HepG2 (cell line): ENCODE measurements around the gene RPAP3. TPM values are rescaled to one million over a fixed set of nuclear protein-coding genes. Genes with fewer than 3 reads are reported as not detected.
A peak's percentile ranks its signal among the peaks of the same experiment; 100 is the strongest.

Source experiments
- DNMT3B ChIP-seq: conservative IDR thresholded peaks from 2 replicates; pipeline ENCODE4 v1.6.1; 2016; ENCODE audit warnings: missing biosample characterization, control low read depth
- HES4 ChIP-seq: sonication (generic); formaldehyde crosslinking; IDR thresholded peaks from 2 replicates; pipeline ENCODE4 v1.9.0; 2021; ENCODE audit warnings: mild to moderate bottlenecking, missing genetic modification reagents, borderline replicate concordance
- ISL2 ChIP-seq: sonication (generic); formaldehyde crosslinking; IDR thresholded peaks from 2 replicates; pipeline ENCODE4 v1.5.0; 2020; ENCODE audit warnings: missing genetic modification reagents
- PPARG ChIP-seq: conservative IDR thresholded peaks from 2 replicates; pipeline ENCODE4 v1.6.1; 2016; ENCODE audit warnings: missing biosample characterization, missing genetic modification reagents
- RERE ChIP-seq: IDR thresholded peaks from 2 replicates; pipeline ENCODE4 v1.6.1; 2016; ENCODE audit warnings: low read depth, missing genetic modification reagents, missing compliant biosample characterization
- SUZ12 ChIP-seq: fragments of 150-350 bp; IDR thresholded peaks from 2 replicates; pipeline ENCODE4 v1.6.1; 2014; ENCODE audit warnings: low read depth, low read length
- ZBTB34 ChIP-seq: sonication (generic); formaldehyde crosslinking; IDR thresholded peaks from 2 replicates; pipeline ENCODE4 v1.8.0; 2022; ENCODE audit warnings: mild to moderate bottlenecking, missing genetic modification reagents
- ZBTB42 ChIP-seq: sonication (generic); formaldehyde crosslinking; IDR thresholded peaks from 2 replicates; pipeline ENCODE4 v1.5.0; 2020; ENCODE audit warnings: mild to moderate bottlenecking, missing genetic modification reagents
- ZC3H13 ChIP-seq: sonication (generic); formaldehyde crosslinking; IDR thresholded peaks from 2 replicates; pipeline ENCODE4 v1.8.1; 2023; ENCODE audit warnings: mild to moderate bottlenecking, missing genetic modification reagents, moderate library complexity
- ZFP36L1 ChIP-seq: sonication (generic); formaldehyde crosslinking; IDR thresholded peaks from 2 replicates; pipeline ENCODE4 v1.8.0; 2022; ENCODE audit warnings: mild to moderate bottlenecking, missing genetic modification reagents, moderate library complexity
- ZNF18 ChIP-seq: sonication (generic); formaldehyde crosslinking; IDR thresholded peaks from 2 replicates; pipeline ENCODE4 v1.8.0; 2022; ENCODE audit warnings: mild to moderate bottlenecking, missing genetic modification reagents; ENCODE audit not compliant: insufficient replicate concordance
- ZNF326 ChIP-seq: sonication (generic); formaldehyde crosslinking; IDR thresholded peaks from 2 replicates; pipeline ENCODE4 v1.4.0; 2020; ENCODE audit warnings: missing genetic modification reagents, borderline replicate concordance
- ZNF33A ChIP-seq: sonication (generic); formaldehyde crosslinking; IDR thresholded peaks from 2 replicates; pipeline ENCODE4 v1.5.1; 2020; ENCODE audit warnings: missing genetic modification reagents, mild to moderate bottlenecking, moderate library complexity, borderline replicate concordance
- ZNF710 ChIP-seq: sonication (generic); formaldehyde crosslinking; IDR thresholded peaks from 2 replicates; pipeline ENCODE4 v1.5.0; 2020; ENCODE audit warnings: mild to moderate bottlenecking, missing genetic modification reagents, borderline replicate concordance
- ZNF737 ChIP-seq: sonication (generic); formaldehyde crosslinking; IDR thresholded peaks from 2 replicates; pipeline ENCODE4 v1.5.0; 2020; ENCODE audit warnings: missing genetic modification reagents, mild to moderate bottlenecking, borderline replicate concordance
- ZNF740 ChIP-seq: sonication (generic); formaldehyde crosslinking; IDR thresholded peaks from 2 replicates; pipeline ENCODE4 v1.4.0; 2020; ENCODE audit warnings: missing genetic modification reagents
- ZNF777 ChIP-seq: sonication (generic); formaldehyde crosslinking; IDR thresholded peaks from 2 replicates; pipeline ENCODE4 v1.4.0; 2020; ENCODE audit warnings: missing genetic modification reagents
- ZSCAN31 ChIP-seq: sonication (generic); formaldehyde crosslinking; IDR thresholded peaks from 2 replicates; pipeline ENCODE4 v1.5.0; 2020; ENCODE audit warnings: low read depth, mild to moderate bottlenecking, missing genetic modification reagents
- polyA plus RNA-seq, 8 experiments: library from polyadenylated mRNA; depleted of rRNA in 3 of 8; stranded (reverse) in 7 of 8; unstranded in 1 of 8; fragments of >200 nt; fragmentation: Illumina TruSeq in 4 of 8; extraction: Trizol in 4 of 8; gene quantifications; 2 replicates each; pipeline versions ENCODE4 v1.2.1 to v1.2.3, GENCODE V29; 2011 to 2016; ENCODE audit warnings: low read depth in 4 of 8, missing spikeins in 1 of 8, mixed read lengths in 1 of 8; ENCODE audit not compliant: insufficient read depth in 1 of 8
- total RNA-seq, 5 experiments: library from RNA; depleted of rRNA; stranded (reverse); fragments of >200 nt; fragmentation: Illumina TruSeq; extraction: Trizol; gene quantifications; 2 replicates each; pipeline ENCODE4 v1.2.3, GENCODE V29; 2016; ENCODE audit warnings: low read depth in 1 of 5

Gene RPAP3
- total and polyA plus RNA-seq, 2 of the 13 experiments (the other 11 are each of a cell fraction or from before 2014, with no cell fraction given): 8.8 to 32.8 TPM

- no peak for TF ChIP-seq RERE (CRISPR knock-in tag)
- no peak for TF ChIP-seq ZBTB42 (CRISPR knock-in tag)
- TF ChIP-seq ZFP36L1: no peak
- no peak for TF ChIP-seq ZNF737 (CRISPR knock-in tag)
- no peak for TF ChIP-seq DNMT3B (CRISPR knock-in tag)
- TF ChIP-seq ZNF33A (CRISPR knock-in tag): no peak
- TF ChIP-seq PPARG: peak; percentile 57; the same call in 1 of the 2 replicates
- 0 out of 2 replicates have a peak, but pooled peaks have one; percentile 27 for TF ChIP-seq ZC3H13 (CRISPR knock-in tag)
- TF ChIP-seq ZNF326 (CRISPR knock-in tag): no peak
- TF ChIP-seq ZNF740: no peak
- peak; percentile 78 for TF ChIP-seq ZNF777 (CRISPR knock-in tag)
- TF ChIP-seq ZNF18 (CRISPR knock-in tag): peak; percentile 77
- TF ChIP-seq ISL2: no peak
- TF ChIP-seq ZSCAN31: peak; percentile 71; the same call in 1 of the 2 replicates
- peak; percentile 65; the same call in 1 of the 2 replicates for TF ChIP-seq HES4 (CRISPR knock-in tag)
- peak; percentile 28; the same call in 1 of the 2 replicates for TF ChIP-seq SUZ12
- TF ChIP-seq ZNF710: peak; percentile 62
- TF ChIP-seq ZBTB34 (CRISPR knock-in tag): no peak
Measured at GRCh38 chr12:47705566-47706425, at the start of gene RPAP3 (continued).
